Testis (tissue), 3 donors: ENCODE results near the gene SLC24A3. TPM values are rescaled to one million over a fixed set of nuclear protein-coding genes. Genes with fewer than 3 reads are reported as not detected.

Source experiments
- DNase-seq: peaks from one replicate; pipeline ENCODE4 v3.0.0-alpha.2; 2019
- H3K27ac ChIP-seq, 2 donors: fragments of 200-600 bp; sonication (generic); one replicate each; pipeline ENCODE4 v1.5.1; 2019
- H3K27me3 ChIP-seq: fragments of 200-600 bp; sonication (generic); one replicate; pipeline ENCODE4 v1.5.1; 2019
- H3K36me3 ChIP-seq: fragments of 200-600 bp; sonication (generic); one replicate; pipeline ENCODE4 v1.5.1; 2017; ENCODE audit warnings: low read depth; ENCODE audit errors: missing control alignments
- H3K4me1 ChIP-seq: fragments of 200-600 bp; sonication (generic); one replicate; pipeline ENCODE4 v1.5.1; 2019
- H3K4me3 ChIP-seq, 2 donors: fragments of 200-600 bp; sonication (generic); one replicate each; pipeline ENCODE4 v1.5.1; 2017 to 2019
- H3K9me3 ChIP-seq: fragments of 200-600 bp; sonication (generic); one replicate; pipeline ENCODE4 v1.5.1; 2017
- CTCF ChIP-seq, 3 experiments: fragments of 450-650 bp in 2 of 3; fragments of 200-600 bp in 1 of 3; sonication (generic) in 1 of 3; IDR thresholded peaks; one replicate each; pipeline ENCODE4 v1.5.1; 2016 to 2019; ENCODE audit warnings: antibody characterized with exemption in 3 of 3, mild to moderate bottlenecking in 2 of 3, moderate library complexity in 1 of 3
- POLR2A ChIP-seq: fragments of 450-650 bp; IDR thresholded peaks from one replicate; pipeline ENCODE4 v1.6.1; 2017; ENCODE audit warnings: antibody characterized with exemption, mild to moderate bottlenecking, moderate library complexity
- WGBS, 2 donors: methylation state at CpG; one replicate each; pipeline ENCODE4 v1.1.5; 2018; 5-methylcytosine and 5-hydroxymethylcytosine counted together
- intact Hi-C: fragments of 100-400 bp; cut with DNase I; formaldehyde crosslinking; loops from one replicate; pipeline ENCODE4 v1.15.1; 2023; ENCODE audit warnings: low total_unique reads
- polyA plus RNA-seq: library from polyadenylated mRNA; stranded (reverse); fragments of 350-450 nt; fragmentation: Illumina TruSeq; extraction: RNeasy Lipid Tissue Mini Kit (QIAGEN cat#74804); gene quantifications from one replicate; pipeline ENCODE4 v1.2.3, GENCODE V29; 2014; ENCODE audit warnings: low read depth, low replicate concordance; ENCODE audit not compliant: insufficient read depth
- total RNA-seq, 2 donors: library from RNA; depleted of rRNA; stranded (reverse); fragments of >200 nt; gene quantifications; one replicate each; pipeline ENCODE4 v1.2.3, GENCODE V29; 2016

Gene SLC24A3
- total and polyA plus RNA-seq, 3 donors from 2014 or later: 2.4 to 4.5 (median 3.8) TPM

- Histone ChIP-seq H3K27ac (no peak overlapping the region), H3K4me3 (no peak overlapping the region), H3K9me3 (no peaks in the 10 kb centered on the region), H3K4me1 (no peaks in the 10 kb centered on the region), H3K27me3 (no peaks in the 10 kb centered on the region), H3K36me3 (no peaks in the 10 kb centered on the region)
- no peak for DNase-seq
- intact Hi-C loops: no loop called here
- 85 to 92% methylated on average over 2 of the region's 2 CpGs for WGBS, 2 donors
- TF ChIP-seq CTCF (IDR thresholded peaks at IDR 0.05) (no peak), POLR2A (no peak)
These were observed 131.9 kb downstream of the SLC24A3 start for GRCh38 chr20:19344341-19344740.

- Histone ChIP-seq H3K4me1 (no peaks in the 10 kb centered on the region), H3K4me3 (no peak overlapping the region), H3K9me3 (no peaks in the 10 kb centered on the region), H3K27me3 (no peaks in the 10 kb centered on the region), H3K27ac (no peak overlapping the region), H3K36me3 (no peaks in the 10 kb centered on the region)
- intact Hi-C loops: no loop called here
- DNase-seq: no peak
- TF ChIP-seq CTCF (IDR thresholded peaks at IDR 0.05): no peak
- TF ChIP-seq POLR2A: no peak
- WGBS, 2 donors: 79 to 86% methylated on average over 11 of the region's 11 CpGs
These were observed 135.6 kb downstream of the SLC24A3 start for GRCh38 chr20:19347943-19348456.

GRCh38 chr20:19348582-19348981, 136.1 kb downstream of the SLC24A3 start:
- TF ChIP-seq POLR2A (no peak), CTCF (IDR thresholded peaks at IDR 0.05) (no peak)
- 83 to 89% methylated on average over 3 of the region's 3 CpGs for WGBS, 2 donors

GRCh38 chr20:19349879-19350278, 137.4 kb downstream of the SLC24A3 start:
- Histone ChIP-seq H3K4me3 (no peak overlapping the region), H3K4me1 (no peaks in the 10 kb centered on the region), H3K9me3 (no peaks in the 10 kb centered on the region), H3K27me3 (no peaks in the 10 kb centered on the region), H3K36me3 (no peaks in the 10 kb centered on the region), H3K27ac (no peak overlapping the region)
- intact Hi-C loops: no loop called here
- WGBS, 2 donors: 95 to 96% methylated on average over 5 of the region's 5 CpGs
- TF ChIP-seq CTCF (IDR thresholded peaks at IDR 0.05): no peak
- no peak for TF ChIP-seq POLR2A
- DNase-seq: no peak

More at GRCh38 chr20:19348582-19348981, 136.1 kb downstream of the SLC24A3 start:
- intact Hi-C loops: no loop called here
- Histone ChIP-seq H3K27me3 (no peaks in the 10 kb centered on the region), H3K9me3 (no peaks in the 10 kb centered on the region), H3K4me1 (no peaks in the 10 kb centered on the region), H3K4me3 (no peak overlapping the region), H3K36me3 (no peaks in the 10 kb centered on the region), H3K27ac (no peak overlapping the region)
- DNase-seq: no peak

GRCh38 chr20:19351542-19351941, 139.1 kb downstream of the SLC24A3 start:
- Histone ChIP-seq H3K4me3 (no peak overlapping the region), H3K9me3 (no peaks in the 10 kb centered on the region), H3K27me3 (no peaks in the 10 kb centered on the region), H3K4me1 (no peaks in the 10 kb centered on the region), H3K27ac (no peak overlapping the region), H3K36me3 (no peaks in the 10 kb centered on the region)
- WGBS, 2 donors: 41 to 62% methylated on average over 2 of the region's 2 CpGs
- intact Hi-C loops: no loop called here
- TF ChIP-seq POLR2A (no peak), CTCF (IDR thresholded peaks at IDR 0.05) (no peak)
- DNase-seq: no peak
